H1 (cell line): ENCODE data around the gene ABCA1. TPM values are rescaled to one million over a fixed set of nuclear protein-coding genes. Genes with fewer than 3 reads are reported as not detected.

ENCODE experiments used
- CTBP2 ChIP-seq: IDR thresholded peaks from 2 replicates; pipeline ENCODE4 v1.7.0; 2011; ENCODE audit warnings: borderline replicate concordance, mild to moderate bottlenecking, moderate library complexity, mixed read lengths, low read length; ENCODE audit not compliant: insufficient read depth, insufficient read length
- POLR2A ChIP-seq, 2 experiments: IDR thresholded peaks; 1 replicate in 1 of 2; 2 replicates in 1 of 2; pipeline ENCODE4 v1.6.1; 2011; ENCODE audit warnings: low read depth in 2 of 2, low read length in 2 of 2, mild to moderate bottlenecking in 2 of 2; ENCODE audit errors: control extremely low read depth in 1 of 2
- polyA plus RNA-seq, 7 experiments: library from polyadenylated mRNA; depleted of rRNA in 3 of 7; stranded (reverse) in 5 of 7; unstranded in 2 of 7; fragments of >200 nt in 5 of 7; fragments of 200-250 nt in 2 of 7; gene quantifications; 1 replicate in 5 of 7; 2 replicates in 1 of 7; 4 replicates in 1 of 7; pipeline versions ENCODE4 v1.2.1 to v1.2.3, GENCODE V29; 2011 to 2013; ENCODE audit warnings: missing spikeins in 2 of 7, mixed read lengths in 2 of 7
- total RNA-seq: library from RNA; stranded (reverse); fragmentation: NEBNext Ultra II Directional; extraction: Animal tissue kit (Norgen Biotek cat#: 25700); gene quantifications from 2 replicates; pipeline ENCODE4 v1.2.1, GENCODE V29; 2021
- TF ChIP-seq, protein P1 (sequence below): IDR thresholded peaks from 2 replicates; pipeline ENCODE4 v1.6.1; 2012; ENCODE audit warnings: low read length, inconsistent platforms

ABCA1 gene
- total and polyA plus RNA-seq, 2 of the 8 experiments (the other 6 are each of a cell fraction or from before 2014, with no cell fraction given), result 6.9 to 7.8 TPM

DNA sequence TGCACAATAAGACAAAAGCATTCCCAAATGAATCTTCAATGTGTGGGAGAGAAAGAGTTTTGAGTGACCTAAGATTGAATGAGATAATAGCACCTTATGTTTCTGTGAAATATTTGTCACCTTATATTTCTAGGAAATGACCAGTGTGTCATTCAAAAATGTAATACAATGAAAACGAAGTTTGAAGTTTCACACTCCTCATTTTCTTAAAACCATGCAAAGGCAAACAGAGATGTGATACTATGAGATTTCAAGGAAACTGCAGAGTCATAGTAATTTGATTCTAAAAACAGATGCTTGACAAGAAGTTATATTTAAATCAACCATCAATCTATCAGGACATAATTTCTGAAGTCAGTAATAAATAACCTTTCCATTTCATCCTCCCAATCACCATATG is 13.6 kb upstream of the ABCA1 start (continued):
- TF ChIP-seq POLR2A (IDR thresholded peaks at IDR 0.05; ENCODE audit: control extremely low read depth in 1 of 2, low read depth in 2 of 2, low read length in 2 of 2) (no peak), CTBP2 (no peak)
- TF ChIP-seq, protein P1, sequence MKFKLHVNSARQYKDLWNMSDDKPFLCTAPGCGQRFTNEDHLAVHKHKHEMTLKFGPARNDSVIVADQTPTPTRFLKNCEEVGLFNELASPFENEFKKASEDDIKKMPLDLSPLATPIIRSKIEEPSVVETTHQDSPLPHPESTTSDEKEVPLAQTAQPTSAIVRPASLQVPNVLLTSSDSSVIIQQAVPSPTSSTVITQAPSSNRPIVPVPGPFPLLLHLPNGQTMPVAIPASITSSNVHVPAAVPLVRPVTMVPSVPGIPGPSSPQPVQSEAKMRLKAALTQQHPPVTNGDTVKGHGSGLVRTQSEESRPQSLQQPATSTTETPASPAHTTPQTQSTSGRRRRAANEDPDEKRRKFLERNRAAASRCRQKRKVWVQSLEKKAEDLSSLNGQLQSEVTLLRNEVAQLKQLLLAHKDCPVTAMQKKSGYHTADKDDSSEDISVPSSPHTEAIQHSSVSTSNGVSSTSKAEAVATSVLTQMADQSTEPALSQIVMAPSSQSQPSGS, result no peak
